HepG2 (cell line): Measurements from ENCODE around the gene CYBC1. TPM values are rescaled to one million over a fixed set of nuclear protein-coding genes. Genes with fewer than 3 reads are reported as not detected.

Experiments used
- FOXA3 ChIP-seq: IDR thresholded peaks from 2 replicates; pipeline ENCODE4 v1.6.1; 2016; ENCODE audit warnings: missing genetic modification reagents, missing compliant biosample characterization
- HNF1B ChIP-seq: sonication (generic); formaldehyde crosslinking; IDR thresholded peaks from 2 replicates; pipeline ENCODE4 v1.5.1; 2020; ENCODE audit warnings: mild to moderate bottlenecking, moderate library complexity, missing genetic modification reagents
- HNRNPK ChIP-seq: fragments of 200-400 bp; formaldehyde crosslinking; IDR thresholded peaks from 2 replicates; pipeline ENCODE4 v1.6.1; 2018; ENCODE audit warnings: low read length, low read depth, moderate library complexity, mild to moderate bottlenecking; ENCODE audit not compliant: poor library complexity, severe bottlenecking
- HNRNPLL ChIP-seq: fragments of 200-400 bp; formaldehyde crosslinking; IDR thresholded peaks from 2 replicates; pipeline ENCODE4 v1.6.1; 2017; ENCODE audit warnings: mild to moderate bottlenecking, low read depth, low read length; ENCODE audit not compliant: poor library complexity, severe bottlenecking
- IKZF1 ChIP-seq: fragments of 450-650 bp; IDR thresholded peaks from 2 replicates; pipeline ENCODE4 v1.7.1; 2016
- PCBP1 ChIP-seq: fragments of 200-400 bp; formaldehyde crosslinking; IDR thresholded peaks from 2 replicates; pipeline ENCODE4 v1.6.1; 2017; ENCODE audit warnings: mild to moderate bottlenecking, low read depth, low read length, borderline replicate concordance
- PRDM4 ChIP-seq: sonication (generic); formaldehyde crosslinking; IDR thresholded peaks from 2 replicates; pipeline ENCODE4 v1.9.0; 2021; ENCODE audit warnings: missing genetic modification reagents, borderline replicate concordance
- TCF7 ChIP-seq: sonication (generic); IDR thresholded peaks from 2 replicates; pipeline ENCODE4 v1.6.1; 2016; ENCODE audit warnings: antibody characterized with exemption, low read depth
- ZFP1 ChIP-seq: IDR thresholded peaks from 2 replicates; pipeline ENCODE4 v1.6.1; 2016
- ZNF7 ChIP-seq: IDR thresholded peaks from 2 replicates; pipeline ENCODE4 v1.6.1; 2016; ENCODE audit warnings: missing biosample characterization, missing genetic modification reagents
- ZZZ3 ChIP-seq: sonication (generic); formaldehyde crosslinking; IDR thresholded peaks from 2 replicates; pipeline ENCODE4 v1.4.0; 2020; ENCODE audit warnings: missing genetic modification reagents, mild to moderate bottlenecking, borderline replicate concordance
- polyA plus RNA-seq, 8 experiments: library from polyadenylated mRNA; depleted of rRNA in 3 of 8; stranded (reverse) in 7 of 8; unstranded in 1 of 8; fragments of >200 nt; fragmentation: Illumina TruSeq in 4 of 8; extraction: Trizol in 4 of 8; gene quantifications; 2 replicates each; pipeline versions ENCODE4 v1.2.1 to v1.2.3, GENCODE V29; 2011 to 2016; ENCODE audit warnings: low read depth in 4 of 8, missing spikeins in 1 of 8, mixed read lengths in 1 of 8; ENCODE audit not compliant: insufficient read depth in 1 of 8
- total RNA-seq, 5 experiments: library from RNA; depleted of rRNA; stranded (reverse); fragments of >200 nt; fragmentation: Illumina TruSeq; extraction: Trizol; gene quantifications; 2 replicates each; pipeline ENCODE4 v1.2.3, GENCODE V29; 2016; ENCODE audit warnings: low read depth in 1 of 5
- TF ChIP-seq, protein P1 (sequence below), 2 experiments: sonication (generic) in 1 of 2; formaldehyde crosslinking in 1 of 2; IDR thresholded peaks; 2 replicates each; pipeline versions ENCODE4 v1.5.1 to v1.6.1; 2011 to 2020; ENCODE audit warnings: borderline replicate concordance in 1 of 2, low read depth in 1 of 2, low read length in 1 of 2, mild to moderate bottlenecking in 1 of 2, missing genetic modification reagents in 1 of 2, moderate library complexity in 1 of 2

The CYBC1 gene
- total and polyA plus RNA-seq, 2 of the 13 experiments (the other 11 are each of a cell fraction or from before 2014, with no cell fraction given) = 43.4 to 44.1 TPM

- TF ChIP-seq, protein P1, sequence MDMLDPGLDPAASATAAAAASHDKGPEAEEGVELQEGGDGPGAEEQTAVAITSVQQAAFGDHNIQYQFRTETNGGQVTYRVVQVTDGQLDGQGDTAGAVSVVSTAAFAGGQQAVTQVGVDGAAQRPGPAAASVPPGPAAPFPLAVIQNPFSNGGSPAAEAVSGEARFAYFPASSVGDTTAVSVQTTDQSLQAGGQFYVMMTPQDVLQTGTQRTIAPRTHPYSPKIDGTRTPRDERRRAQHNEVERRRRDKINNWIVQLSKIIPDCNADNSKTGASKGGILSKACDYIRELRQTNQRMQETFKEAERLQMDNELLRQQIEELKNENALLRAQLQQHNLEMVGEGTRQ (IDR thresholded peaks at IDR 0.05; ENCODE audit: low read depth, low read length) = no peak
- TF ChIP-seq, protein P1 (CRISPR knock-in tag; IDR thresholded peaks at IDR 0.05; ENCODE audit: borderline replicate concordance) = no peak
- peak; percentile 79 for TF ChIP-seq HNRNPK
- no peak for TF ChIP-seq IKZF1
- TF ChIP-seq ZZZ3 = no peak
- no peak for TF ChIP-seq FOXA3
- peak; percentile 80 for TF ChIP-seq HNRNPLL
- TF ChIP-seq PCBP1 = peak; percentile 49; the same call in 1 of the 2 replicates
- no peak for TF ChIP-seq HNF1B
- TF ChIP-seq ZFP1 (CRISPR knock-in tag) = no peak
- no peak for TF ChIP-seq TCF7
- TF ChIP-seq ZNF7 = no peak
- no peak for TF ChIP-seq PRDM4 (CRISPR knock-in tag)
These were observed 9.4 kb downstream of the CYBC1 start (continued) for GRCh38 chr17:82440991-82441627.
